NB4 (cell line): ENCODE measurements around the gene NSUN6.

Source experiments
- DNase-seq: peaks from one replicate; pipeline ENCODE4 v3.0.0; 2010; ENCODE audit warnings: low read depth
- H3K4me3 ChIP-seq: one replicate; pipeline ENCODE4 v1.5.1; 2011; ENCODE audit warnings: mild to moderate bottlenecking, low read depth, low read length, moderate library complexity
- MYC ChIP-seq: IDR thresholded peaks from 2 replicates; pipeline ENCODE4 v1.6.1; 2011; ENCODE audit warnings: low read depth, low read length
- POLR2A ChIP-seq: IDR thresholded peaks from 2 replicates; pipeline ENCODE4 v1.6.1; 2011; ENCODE audit warnings: mild to moderate bottlenecking; ENCODE audit not compliant: insufficient read length; ENCODE audit errors: extremely low read depth
- TF ChIP-seq, protein P1 (sequence below): IDR thresholded peaks from one replicate; pipeline ENCODE4 v1.5.1; 2012; ENCODE audit warnings: low read depth, low read length
- TF ChIP-seq, protein P2 (sequence below): IDR thresholded peaks from 2 replicates; pipeline ENCODE4 v1.6.1; 2011; ENCODE audit warnings: low read depth, low read length

Gene NSUN6

DNA sequence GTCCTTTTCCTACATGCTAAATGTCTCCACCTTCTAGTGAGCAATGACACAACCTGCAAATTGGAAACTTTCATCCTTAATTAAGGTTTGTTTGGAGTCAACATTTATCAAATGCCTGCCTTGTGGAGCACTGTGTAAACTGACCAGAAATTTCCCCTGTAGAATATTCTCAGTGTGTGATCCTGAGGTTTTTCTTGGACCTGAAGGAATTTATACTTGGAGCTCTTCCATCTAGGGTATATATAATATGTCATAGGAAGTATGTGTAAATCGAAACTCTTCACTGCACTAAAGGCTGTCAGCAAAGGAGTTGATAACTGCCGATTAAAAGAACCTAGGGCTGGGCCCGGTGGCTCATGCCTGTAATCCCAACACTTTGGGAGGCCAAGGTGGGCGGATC is 152.4 kb downstream of the NSUN6 start:
- H3K4me3 ChIP-seq, result no peak overlapping the region
- TF ChIP-seq, protein P1, sequence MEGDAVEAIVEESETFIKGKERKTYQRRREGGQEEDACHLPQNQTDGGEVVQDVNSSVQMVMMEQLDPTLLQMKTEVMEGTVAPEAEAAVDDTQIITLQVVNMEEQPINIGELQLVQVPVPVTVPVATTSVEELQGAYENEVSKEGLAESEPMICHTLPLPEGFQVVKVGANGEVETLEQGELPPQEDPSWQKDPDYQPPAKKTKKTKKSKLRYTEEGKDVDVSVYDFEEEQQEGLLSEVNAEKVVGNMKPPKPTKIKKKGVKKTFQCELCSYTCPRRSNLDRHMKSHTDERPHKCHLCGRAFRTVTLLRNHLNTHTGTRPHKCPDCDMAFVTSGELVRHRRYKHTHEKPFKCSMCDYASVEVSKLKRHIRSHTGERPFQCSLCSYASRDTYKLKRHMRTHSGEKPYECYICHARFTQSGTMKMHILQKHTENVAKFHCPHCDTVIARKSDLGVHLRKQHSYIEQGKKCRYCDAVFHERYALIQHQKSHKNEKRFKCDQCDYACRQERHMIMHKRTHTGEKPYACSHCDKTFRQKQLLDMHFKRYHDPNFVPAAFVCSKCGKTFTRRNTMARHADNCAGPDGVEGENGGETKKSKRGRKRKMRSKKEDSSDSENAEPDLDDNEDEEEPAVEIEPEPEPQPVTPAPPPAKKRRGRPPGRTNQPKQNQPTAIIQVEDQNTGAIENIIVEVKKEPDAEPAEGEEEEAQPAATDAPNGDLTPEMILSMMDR, result no peak
- DNase-seq, result no peak

DNA sequence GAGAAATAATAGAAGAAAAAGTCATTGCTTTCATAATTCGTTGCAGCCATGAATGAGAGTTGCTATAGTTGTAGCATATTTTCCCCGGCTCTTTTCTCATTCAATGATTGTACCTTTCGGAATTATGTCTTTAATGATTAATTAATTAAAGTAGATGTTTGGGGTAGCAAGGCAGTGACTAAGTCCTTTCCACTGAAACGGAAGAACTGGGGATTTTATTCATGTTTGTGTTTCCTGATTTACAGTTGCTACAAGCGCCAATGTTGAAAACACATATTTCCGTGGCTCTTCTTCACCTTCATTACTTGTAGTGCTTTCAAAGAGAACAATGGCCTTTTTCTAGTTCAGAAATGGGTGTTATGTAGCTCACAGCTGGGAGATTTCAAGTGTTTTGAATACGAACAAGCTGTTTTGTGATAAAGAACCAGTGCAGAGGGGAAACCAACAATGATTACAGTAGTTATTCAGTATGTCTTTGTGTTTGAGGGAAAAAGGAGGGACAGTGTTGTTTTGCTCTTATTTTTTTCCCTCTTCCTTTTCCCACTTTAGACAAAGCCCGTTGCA is 153.5 kb downstream of the NSUN6 start:
- H3K4me3 ChIP-seq, result no peak overlapping the region
- no peak for DNase-seq
- no peak for TF ChIP-seq POLR2A
- TF ChIP-seq, protein P1, result no peak
- no peak for TF ChIP-seq MYC
- TF ChIP-seq, protein P2, sequence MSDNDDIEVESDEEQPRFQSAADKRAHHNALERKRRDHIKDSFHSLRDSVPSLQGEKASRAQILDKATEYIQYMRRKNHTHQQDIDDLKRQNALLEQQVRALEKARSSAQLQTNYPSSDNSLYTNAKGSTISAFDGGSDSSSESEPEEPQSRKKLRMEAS, result no peak
